Activated naive CD8-positive, alpha-beta T cell (primary cell): Measurements from ENCODE around the gene PPP3CB.
"Not testable (repeated sequence)": the region's sequence is repeated elsewhere in the genome, so short reads cannot be mapped to it uniquely, and the experiment has no call there.

Experiments used
- H3K27ac Mint-ChIP-seq: one replicate; pipeline ENCODE4 v1.8.0; 2021; ENCODE audit warnings: mixed read lengths
- H3K27me3 Mint-ChIP-seq: one replicate; pipeline ENCODE4 v1.8.0; 2021; ENCODE audit warnings: mixed read lengths
- H3K36me3 Mint-ChIP-seq: one replicate; pipeline ENCODE4 v1.8.0; 2021; ENCODE audit warnings: mixed read lengths
- H3K4me1 Mint-ChIP-seq: one replicate; pipeline ENCODE4 v1.8.0; 2021; ENCODE audit warnings: low read depth, mixed read lengths
- H3K4me3 Mint-ChIP-seq: one replicate; pipeline ENCODE4 v1.8.0; 2021; ENCODE audit warnings: mild to moderate bottlenecking, mixed read lengths
- H3K9me3 Mint-ChIP-seq: one replicate; pipeline ENCODE4 v1.8.0; 2021; ENCODE audit warnings: low read depth, mixed read lengths

The PPP3CB gene

DNA sequence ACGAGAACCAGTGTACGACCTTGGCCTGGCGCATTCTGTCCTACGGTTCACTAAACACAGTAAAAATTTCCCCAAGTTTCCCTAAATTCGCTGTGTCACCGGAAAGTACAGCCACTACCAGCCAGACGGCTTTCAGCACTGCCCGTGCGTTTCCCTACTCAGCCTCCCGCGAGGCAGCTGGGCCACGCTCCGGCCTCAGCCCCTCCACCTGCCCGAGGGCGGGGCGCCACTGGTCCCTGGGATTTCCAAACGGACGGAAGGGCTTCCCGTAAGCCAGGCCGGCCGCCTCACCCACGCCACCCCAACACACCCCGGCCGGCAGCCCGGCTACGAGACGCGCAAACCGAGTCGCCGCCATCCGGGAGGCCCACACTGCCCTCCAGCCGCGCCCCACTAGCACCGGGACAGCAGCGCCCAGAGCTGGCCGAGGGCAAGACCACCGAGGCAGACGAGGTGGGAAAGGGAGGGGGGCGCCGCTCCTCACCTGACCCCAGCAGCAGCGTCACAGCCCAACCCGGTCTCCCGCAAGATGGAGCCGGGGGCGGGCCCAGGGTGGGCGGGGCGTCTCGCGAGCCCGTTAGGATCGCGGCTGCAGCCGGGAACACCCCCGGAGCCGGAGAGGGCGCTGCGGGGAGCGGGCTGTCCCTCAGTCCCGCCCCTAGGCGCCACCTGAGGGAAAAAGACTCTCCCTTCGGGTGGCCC lies 82.1 kb downstream of the PPP3CB start, which contains the start of gene ANXA7:
Gene ANXA7 (minus strand): TSS at position 531 of the 702 bp plus-strand sequence. CDS start 13,202 bp downstream, outside the sequence.
- peak within 1 kb of the TSS; percentile 96 for H3K27ac Mint-ChIP-seq
- H3K9me3 Mint-ChIP-seq: no peaks in the 10 kb centered on the region

DNA sequence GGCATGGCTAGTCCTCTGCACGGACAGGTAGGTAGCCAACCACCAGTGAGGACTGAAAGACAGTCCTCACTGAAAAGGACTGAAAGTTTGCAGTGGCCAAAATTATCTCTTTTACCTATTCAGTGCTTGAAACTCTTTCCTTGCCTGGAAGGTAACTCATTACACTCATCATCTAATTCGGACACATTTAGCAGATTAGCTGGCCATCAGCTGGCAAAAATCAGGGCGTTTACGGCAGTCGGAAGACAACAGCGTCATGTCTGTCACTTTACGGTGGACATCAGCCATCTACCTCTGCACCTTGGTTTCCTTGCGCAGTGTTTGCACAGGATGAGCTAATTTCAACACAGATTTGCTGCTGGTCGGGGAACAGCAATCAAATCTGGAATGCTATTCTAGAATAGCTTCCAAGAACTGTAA lies 82.7 kb downstream of the PPP3CB start:
- Mint-ChIP-seq H3K36me3 (peaks cover 10% of the 10 kb centered on the region), H3K4me3 (peak overlapping the region; percentile 97), H3K9me3 (no peaks in the 10 kb centered on the region)

More for the DNA sequence above, 82.1 kb downstream of the PPP3CB start, which contains the start of gene ANXA7:
- no peaks in the 10 kb centered on the region for H3K27me3 Mint-ChIP-seq
- H3K4me1 Mint-ChIP-seq: peaks cover 50% of the 10 kb centered on the region
- peak within 1 kb of the TSS; percentile 97 for H3K4me3 Mint-ChIP-seq
- peaks cover 10% of the 10 kb centered on the region for H3K36me3 Mint-ChIP-seq

DNA sequence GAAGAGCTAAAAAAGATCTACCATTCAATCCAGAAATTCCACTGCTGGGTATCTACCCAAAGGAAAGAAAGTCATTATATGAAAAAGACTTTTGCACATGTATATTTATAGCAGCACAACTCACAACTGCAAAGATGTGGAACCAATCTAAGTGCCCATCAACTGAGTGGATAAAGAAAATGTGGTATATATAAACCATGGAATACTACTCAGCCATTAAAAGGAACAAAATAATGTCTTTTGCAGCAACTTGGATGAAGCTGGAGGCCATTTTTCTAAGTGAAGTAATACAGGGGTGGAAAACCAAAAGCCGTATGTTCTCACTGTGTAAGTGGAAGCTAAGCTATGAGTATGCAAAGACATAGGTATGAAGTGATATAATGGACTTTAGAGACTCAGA lies 84.9 kb downstream of the PPP3CB start:
- Mint-ChIP-seq H3K36me3 (peaks cover 12% of the 10 kb centered on the region), H3K27me3 (no peaks in the 10 kb centered on the region), H3K27ac (no peak overlapping the region), H3K4me1 (peaks cover 68% of the 10 kb centered on the region), H3K9me3 (no peaks in the 10 kb centered on the region), H3K4me3 (peak overlapping the region; percentile 51)

More for the DNA sequence above, 82.7 kb downstream of the PPP3CB start:
- peaks cover 53% of the 10 kb centered on the region for H3K4me1 Mint-ChIP-seq
- H3K27ac Mint-ChIP-seq: peak overlapping the region; percentile 96
- no peaks in the 10 kb centered on the region for H3K27me3 Mint-ChIP-seq

DNA sequence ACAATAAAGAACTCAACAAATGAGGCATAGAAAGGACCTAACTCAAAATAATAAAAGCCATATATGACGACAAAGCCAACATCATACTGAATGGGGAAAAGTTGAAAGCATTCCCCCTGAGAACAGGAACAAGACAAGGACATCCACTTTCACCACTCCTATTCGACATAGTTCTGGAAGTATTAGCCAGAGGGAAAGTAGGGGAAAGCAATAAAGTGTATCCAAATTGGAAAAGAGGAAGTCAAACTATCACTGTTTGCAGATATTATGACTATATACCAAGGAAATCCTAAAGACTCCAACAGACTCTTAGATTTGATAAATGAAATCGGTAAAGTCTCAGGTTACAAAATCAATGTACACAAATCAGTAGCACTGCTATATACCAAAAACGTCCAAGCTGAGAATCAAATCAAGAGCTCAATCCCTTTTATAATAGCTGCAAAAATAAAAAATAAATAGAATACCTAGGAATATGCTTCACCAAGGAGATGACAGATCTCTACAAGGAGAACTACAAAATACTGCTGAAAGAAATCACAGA lies 86.8 kb downstream of the PPP3CB start:
- Mint-ChIP-seq H3K27me3 (no peaks in the 10 kb centered on the region), H3K4me1 (peaks cover 70% of the 10 kb centered on the region), H3K27ac (no peak overlapping the region), H3K36me3 (peaks cover 12% of the 10 kb centered on the region), H3K4me3 (peak overlapping the region; percentile 38), H3K9me3 (no peaks in the 10 kb centered on the region)

DNA sequence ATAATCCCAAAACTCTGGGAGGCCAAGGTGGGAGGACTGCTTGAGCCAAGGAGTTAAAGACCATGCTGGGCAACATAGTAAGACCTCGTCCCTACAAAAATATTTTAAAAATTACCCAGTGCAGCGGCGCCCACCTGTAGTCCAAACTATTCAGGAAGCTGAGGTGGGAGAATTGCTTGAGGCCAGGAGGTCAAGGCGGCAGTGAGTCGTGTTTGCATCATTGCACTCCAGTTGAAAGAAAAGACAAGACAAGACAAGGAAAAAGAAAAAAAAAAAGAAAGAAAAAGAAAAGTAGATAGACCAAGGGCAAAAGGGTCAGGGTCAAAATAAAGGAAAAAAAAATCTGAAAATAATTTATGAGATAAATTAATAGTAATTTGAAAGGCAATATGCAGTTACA lies 87.8 kb downstream of the PPP3CB start:
- Mint-ChIP-seq H3K4me1 (peaks cover 71% of the 10 kb centered on the region), H3K27me3 (no peaks in the 10 kb centered on the region), H3K9me3 (no peaks in the 10 kb centered on the region), H3K4me3 (peak overlapping the region; percentile 17), H3K36me3 (peaks cover 12% of the 10 kb centered on the region), H3K27ac (no peak overlapping the region)

DNA sequence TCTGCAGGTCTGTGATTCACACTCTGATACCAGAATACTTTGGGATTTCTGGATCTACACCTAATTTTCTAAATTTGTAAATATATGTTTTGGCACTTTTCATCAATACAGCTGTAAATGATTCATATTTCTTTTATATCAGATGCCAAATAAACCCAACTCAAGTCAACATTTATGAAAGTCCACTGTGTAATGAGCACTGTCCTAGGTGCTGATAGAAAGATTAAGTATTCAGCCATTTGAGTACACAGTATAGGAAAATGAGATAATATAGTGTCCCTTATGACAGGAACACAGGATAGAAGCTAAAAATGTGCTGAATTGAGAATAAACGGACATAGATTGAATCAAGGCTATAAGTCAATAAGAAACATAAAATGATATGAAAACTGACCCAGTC lies 88.3 kb downstream of the PPP3CB start:
- H3K27me3 Mint-ChIP-seq: no peaks in the 10 kb centered on the region
- H3K9me3 Mint-ChIP-seq: no peaks in the 10 kb centered on the region
- H3K4me3 Mint-ChIP-seq: no peak overlapping the region
- H3K27ac Mint-ChIP-seq: no peak overlapping the region
- peaks cover 68% of the 10 kb centered on the region for H3K4me1 Mint-ChIP-seq
- H3K36me3 Mint-ChIP-seq: peaks cover 12% of the 10 kb centered on the region

DNA sequence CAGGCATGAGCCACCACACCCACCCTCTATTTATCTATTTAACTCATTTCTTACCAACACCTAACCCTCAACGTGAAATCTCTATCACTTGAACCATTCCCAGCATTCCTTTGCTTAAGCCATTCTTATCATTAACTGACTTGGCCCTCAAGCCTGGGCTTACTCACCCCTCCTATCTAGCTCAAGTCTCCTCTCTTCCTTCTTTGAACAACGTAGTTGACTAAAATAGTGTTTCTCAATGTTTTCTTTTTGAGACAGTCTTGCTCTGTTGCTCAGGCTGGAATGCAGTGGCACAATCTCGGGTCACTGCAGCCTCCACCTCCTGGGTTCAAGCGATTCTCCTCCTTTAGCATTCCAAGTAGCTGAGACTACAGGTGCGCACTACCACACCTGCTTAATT lies 89.0 kb downstream of the PPP3CB start:
- H3K4me1 Mint-ChIP-seq: peaks cover 63% of the 10 kb centered on the region
- no peaks in the 10 kb centered on the region for H3K9me3 Mint-ChIP-seq
- H3K27ac Mint-ChIP-seq: no peak overlapping the region
- peaks cover 12% of the 10 kb centered on the region for H3K36me3 Mint-ChIP-seq
- H3K4me3 Mint-ChIP-seq: peak overlapping the region; percentile 17
- no peaks in the 10 kb centered on the region for H3K27me3 Mint-ChIP-seq

DNA sequence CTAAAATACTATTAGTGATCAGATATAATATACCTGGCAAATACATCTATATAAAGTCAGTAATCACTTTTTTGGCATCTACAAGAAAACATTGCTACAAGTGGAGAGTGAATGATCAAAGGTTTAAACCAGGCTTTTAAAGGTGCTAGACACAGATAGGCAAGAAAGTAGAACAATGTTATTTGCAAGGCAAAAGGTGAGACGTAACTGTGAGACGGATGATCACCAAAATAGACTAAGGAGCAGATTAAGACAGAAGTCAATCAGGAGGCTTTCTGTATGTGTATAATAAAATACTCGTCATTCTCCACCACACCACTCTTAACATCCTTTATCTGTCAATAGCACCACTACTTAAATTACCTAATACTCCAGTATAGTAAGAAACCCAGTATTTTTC lies 90.3 kb downstream of the PPP3CB start:
- no peaks in the 10 kb centered on the region for H3K27me3 Mint-ChIP-seq
- no peak overlapping the region for H3K4me3 Mint-ChIP-seq
- no peaks in the 10 kb centered on the region for H3K9me3 Mint-ChIP-seq
- H3K27ac Mint-ChIP-seq: no peak overlapping the region
- H3K4me1 Mint-ChIP-seq: peaks cover 56% of the 10 kb centered on the region
- H3K36me3 Mint-ChIP-seq: peaks cover 8% of the 10 kb centered on the region

DNA sequence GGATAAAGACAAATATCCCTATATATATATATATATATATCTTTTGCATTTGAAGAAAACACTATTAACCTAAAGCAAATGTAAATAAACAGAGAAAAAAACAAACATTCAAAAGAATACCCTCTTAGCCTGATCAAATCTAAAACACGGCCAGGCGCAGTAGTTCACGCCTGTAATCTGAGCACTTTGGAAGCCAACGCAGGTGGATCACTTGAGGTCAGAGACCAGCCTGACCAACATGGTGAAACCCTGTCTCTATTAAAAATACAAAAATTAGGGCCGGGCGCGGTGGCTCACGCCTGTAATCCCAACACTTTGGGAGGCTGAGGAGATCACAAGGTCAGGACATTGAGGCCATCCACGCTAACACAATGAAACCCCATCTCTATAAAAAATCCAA lies 91.1 kb downstream of the PPP3CB start:
- no peak overlapping the region for H3K4me3 Mint-ChIP-seq
- H3K4me1 Mint-ChIP-seq: peaks cover 49% of the 10 kb centered on the region
- no peak overlapping the region for H3K27ac Mint-ChIP-seq
- no peaks in the 10 kb centered on the region for H3K27me3 Mint-ChIP-seq
- H3K9me3 Mint-ChIP-seq: no peaks in the 10 kb centered on the region
- peaks cover 4% of the 10 kb centered on the region for H3K36me3 Mint-ChIP-seq

DNA sequence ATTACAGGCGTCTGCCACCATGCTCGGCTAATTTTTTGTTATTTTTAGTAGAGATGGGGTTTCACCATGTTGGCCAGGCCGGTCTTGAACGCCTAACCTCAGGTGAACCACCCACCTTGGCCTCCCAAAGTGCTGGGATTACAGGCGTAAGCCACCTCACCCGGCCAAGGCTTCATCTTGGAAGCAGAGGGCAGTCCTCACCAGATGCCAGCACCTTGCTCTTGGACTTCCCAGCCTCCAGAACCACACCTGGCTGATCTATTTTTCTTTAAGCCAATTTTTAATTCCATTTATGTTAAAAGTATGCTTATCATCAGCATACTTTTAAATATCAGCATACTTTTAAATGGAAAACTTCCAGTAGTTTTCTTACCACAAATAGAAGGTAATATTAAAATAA lies 94.2 kb downstream of the PPP3CB start:
- Mint-ChIP-seq H3K27ac (no peak overlapping the region), H3K27me3 (no peaks in the 10 kb centered on the region), H3K4me3 (no peak overlapping the region), H3K4me1 (peaks cover 23% of the 10 kb centered on the region), H3K9me3 (no peaks in the 10 kb centered on the region), H3K36me3 (peaks cover 2% of the 10 kb centered on the region)

DNA sequence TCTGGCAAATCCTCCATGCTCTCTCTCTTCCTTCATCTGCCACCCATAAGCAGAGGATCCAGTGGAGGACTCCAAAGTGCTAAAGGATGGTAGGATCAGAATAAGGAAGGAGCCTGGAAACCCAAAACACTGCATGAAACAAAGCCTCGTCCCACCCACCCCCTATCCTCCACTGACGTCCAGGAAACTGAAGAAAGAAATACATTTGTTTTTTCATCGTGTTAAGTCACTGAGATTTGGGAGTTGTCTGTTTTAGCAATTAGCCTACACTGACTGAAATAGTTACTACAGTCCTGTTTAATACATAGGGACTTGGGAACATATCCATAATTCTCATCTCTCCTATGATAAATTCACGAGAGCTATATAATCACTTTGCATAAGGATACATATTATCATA lies 96.8 kb downstream of the PPP3CB start:
- H3K4me1 Mint-ChIP-seq: peaks cover 11% of the 10 kb centered on the region
- no peak overlapping the region for H3K4me3 Mint-ChIP-seq
- H3K27ac Mint-ChIP-seq: no peak overlapping the region
- peaks cover 8% of the 10 kb centered on the region for H3K36me3 Mint-ChIP-seq
- no peaks in the 10 kb centered on the region for H3K27me3 Mint-ChIP-seq
- H3K9me3 Mint-ChIP-seq: no peaks in the 10 kb centered on the region

DNA sequence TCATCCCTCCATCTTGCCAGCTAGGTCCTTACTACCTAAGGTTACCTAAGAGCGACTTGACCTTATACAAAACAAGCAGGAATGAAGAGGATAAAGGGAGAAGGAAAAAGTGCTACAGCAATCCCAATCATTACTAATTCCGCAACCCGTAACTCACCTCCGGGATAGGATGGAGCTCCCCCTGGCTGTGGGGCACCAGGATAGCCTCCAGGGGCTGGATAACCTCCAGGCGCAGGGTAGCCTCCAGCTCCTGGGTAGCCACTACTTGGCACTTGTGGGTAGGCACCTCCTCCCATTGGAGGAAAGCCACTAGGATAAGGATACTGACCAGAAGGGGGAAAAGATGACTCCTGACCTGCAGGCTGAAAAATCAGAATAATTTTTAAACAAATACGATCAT lies 97.8 kb downstream of the PPP3CB start:
- Mint-ChIP-seq H3K4me1 (peaks cover 8% of the 10 kb centered on the region), H3K9me3 (no peaks in the 10 kb centered on the region), H3K36me3 (peaks cover 15% of the 10 kb centered on the region), H3K27me3 (no peaks in the 10 kb centered on the region), H3K4me3 (no peak overlapping the region), H3K27ac (no peak overlapping the region)

DNA sequence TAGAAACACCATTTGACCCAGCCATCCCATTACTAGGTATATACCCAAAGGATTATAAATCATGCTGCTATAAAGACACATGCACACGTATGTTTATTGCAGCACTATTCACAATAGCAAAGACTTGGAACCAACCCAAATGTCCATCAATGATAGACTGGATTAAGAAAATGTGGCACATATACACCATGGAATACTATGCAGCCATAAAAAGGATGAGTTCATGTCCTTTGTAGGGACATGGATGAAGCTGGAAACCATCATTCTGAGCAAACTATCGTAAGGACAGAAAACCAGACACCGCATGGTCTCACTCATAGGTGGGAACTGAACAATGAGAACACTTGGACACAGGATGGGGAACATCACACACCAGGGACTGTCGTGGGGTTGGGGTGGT lies 101.5 kb downstream of the PPP3CB start:
- H3K36me3 Mint-ChIP-seq: peaks cover 19% of the 10 kb centered on the region
- H3K4me1 Mint-ChIP-seq, H3K27ac Mint-ChIP-seq, H3K9me3 Mint-ChIP-seq, H3K4me3 Mint-ChIP-seq, H3K27me3 Mint-ChIP-seq: not testable (repeated sequence)

DNA sequence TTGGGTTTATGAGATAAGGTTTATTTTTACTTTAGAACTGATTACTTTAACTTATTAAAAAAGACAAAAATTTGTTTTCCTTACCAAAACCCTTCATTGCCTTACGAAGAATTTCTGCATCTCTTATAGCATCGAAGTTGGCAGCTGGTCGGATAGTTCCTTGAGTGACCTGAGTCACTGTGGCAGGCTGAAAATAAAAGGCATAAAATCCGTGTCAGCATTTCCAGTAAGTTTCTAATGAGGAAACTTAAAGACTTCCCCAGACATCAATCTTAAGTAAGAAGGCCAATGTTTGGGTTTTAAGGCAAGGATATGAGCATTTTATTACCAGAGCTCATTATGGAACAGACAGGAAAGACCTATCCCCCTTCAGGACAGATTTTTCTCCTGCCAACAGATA lies 107.6 kb downstream of the PPP3CB start:
- H3K4me3 Mint-ChIP-seq: no peak overlapping the region
- H3K4me1 Mint-ChIP-seq: no peaks in the 10 kb centered on the region
- H3K9me3 Mint-ChIP-seq: no peaks in the 10 kb centered on the region
- H3K27ac Mint-ChIP-seq: no peak overlapping the region
- H3K36me3 Mint-ChIP-seq: peaks cover 12% of the 10 kb centered on the region
- no peaks in the 10 kb centered on the region for H3K27me3 Mint-ChIP-seq

DNA sequence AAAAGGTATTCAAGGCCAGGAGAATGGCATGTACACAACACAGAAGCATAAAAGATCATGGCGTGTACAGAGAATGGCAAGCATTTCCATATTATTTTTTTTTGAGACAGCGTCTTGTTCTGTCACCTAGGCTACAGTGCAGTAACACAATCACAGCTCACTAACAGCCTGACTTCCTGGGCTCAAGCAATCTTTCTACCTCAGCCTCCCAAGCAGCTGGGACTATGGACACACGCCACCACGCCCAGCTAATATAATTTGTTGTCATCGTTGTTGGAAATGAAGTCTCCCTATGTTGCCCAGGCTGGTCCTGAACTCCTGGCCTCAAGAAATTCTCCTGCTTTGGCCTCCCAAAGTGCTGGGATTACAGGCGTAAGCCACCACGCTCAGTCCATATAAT lies 109.2 kb downstream of the PPP3CB start:
- H3K27ac Mint-ChIP-seq: no peak overlapping the region
- H3K27me3 Mint-ChIP-seq: no peaks in the 10 kb centered on the region
- H3K9me3 Mint-ChIP-seq: no peaks in the 10 kb centered on the region
- H3K36me3 Mint-ChIP-seq: peaks cover 10% of the 10 kb centered on the region
- H3K4me1 Mint-ChIP-seq: no peaks in the 10 kb centered on the region
- no peak overlapping the region for H3K4me3 Mint-ChIP-seq
